Activated CD8-positive, alpha-beta T cell treated with anti-CD3 and anti-CD28 coated beads for 36 hours (primary cell): ENCODE data around the gene RXRA. TPM values are rescaled to one million over a fixed set of nuclear protein-coding genes. Genes with fewer than 3 reads are reported as not detected.
A peak's percentile ranks its signal among the peaks of the same experiment; 100 is the strongest.

Experiments used
- ATAC-seq: fragments of 200-7000 bp; cut with Tn5 transposase; one replicate; pipeline ENCODE4 v1.10.0; 2021; ENCODE audit warnings: mild to moderate bottlenecking, moderate library complexity
- CTCF ChIA-PET: fragments of 350-600 bp; sonication (Branson Sonifier 250); formaldehyde crosslinking; loops from one replicate; lab custom pipeline; 2021; ENCODE audit warnings: antibody characterized with exemption; lab: Charles Lee
- POLR2A ChIA-PET: fragments of 350-600 bp; sonication (Branson Sonifier 250); formaldehyde crosslinking; loops from one replicate; lab custom pipeline; 2021; ENCODE audit warnings: antibody characterized with exemption; lab: Charles Lee
- DNase-seq: peaks from one replicate; pipeline ENCODE4 v3.0.0-alpha.2; 2020
- H3K27ac Mint-ChIP-seq: one replicate; pipeline ENCODE4 v1.8.0; 2021; ENCODE audit warnings: mild to moderate bottlenecking, mixed read lengths
- H3K27me3 Mint-ChIP-seq: one replicate; pipeline ENCODE4 v1.8.0; 2021; ENCODE audit warnings: mixed read lengths
- H3K36me3 Mint-ChIP-seq: one replicate; pipeline ENCODE4 v1.8.0; 2021; ENCODE audit warnings: low read depth, mixed read lengths
- H3K4me1 Mint-ChIP-seq: one replicate; pipeline ENCODE4 v1.8.0; 2021; ENCODE audit warnings: low read depth, mixed read lengths
- H3K4me3 Mint-ChIP-seq: one replicate; pipeline ENCODE4 v1.8.0; 2021; ENCODE audit warnings: mild to moderate bottlenecking, moderate library complexity, mixed read lengths
- H3K9me3 Mint-ChIP-seq: one replicate; pipeline ENCODE4 v1.8.0; 2021; ENCODE audit warnings: mixed read lengths
- intact Hi-C: fragments of 100-400 bp; cut with micrococcal nuclease; formaldehyde crosslinking; loops from one replicate; pipeline ENCODE4 v1.10.0; 2022
- total RNA-seq, 2 experiments: library from RNA; stranded (reverse); gene quantifications; one replicate each; pipeline ENCODE4 v1.2.3, GENCODE V29; 2021
- TF ChIP-seq, protein P1 (sequence below): fragments of 200-600 bp; IDR thresholded peaks from one replicate; pipeline ENCODE4 v1.8.0; 2022; ENCODE audit warnings: antibody characterized with exemption, mild to moderate bottlenecking

Gene RXRA
- total RNA-seq, 2 experiments from 2014 or later, result 23.2 to 23.8 TPM

DNA sequence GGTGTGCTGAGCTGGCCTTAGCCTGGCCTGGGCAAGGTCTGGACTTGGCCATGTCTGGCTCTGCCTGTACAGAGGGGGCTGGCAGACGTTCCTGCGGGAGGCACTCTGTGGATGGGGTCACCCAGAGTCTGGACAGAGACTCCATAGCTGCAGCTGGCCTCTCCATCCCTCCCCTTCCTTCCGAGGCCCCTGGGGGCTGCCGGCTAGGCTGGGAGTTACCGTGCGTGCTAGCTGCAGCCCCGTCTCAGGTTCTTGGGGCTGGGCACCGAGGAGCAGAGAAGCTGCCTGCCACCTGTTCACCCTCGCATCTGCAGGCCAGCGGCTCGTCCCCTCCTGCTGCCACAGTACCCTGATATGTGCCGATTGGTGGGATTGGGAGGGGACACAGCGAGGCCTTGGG lies 63.4 kb downstream of the RXRA start:
- Mint-ChIP-seq H3K27ac (no peak overlapping the region), H3K4me3 (no peak overlapping the region), H3K4me1 (peaks cover 49% of the 10 kb centered on the region), H3K9me3 (peaks cover 4% of the 10 kb centered on the region), H3K27me3 (peaks cover 4% of the 10 kb centered on the region), H3K36me3 (peaks cover 8% of the 10 kb centered on the region)
- ChIA-PET POLR2A (interaction anchor here (1.2 to 3.4 kb wide), 2 partner anchors 15 to 247 kb away, joined by 3 to 28 read pairs; no protein-coding TSS in a partner anchor), CTCF (interaction anchor here (1.6 to 3.5 kb wide), 2 partner anchors 25 to 53 kb away, joined by 4 to 23 read pairs; no protein-coding TSS in a partner anchor)
- intact Hi-C loops, result no loop called here
- ATAC-seq, result no peak
- DNase-seq, result no peak
- TF ChIP-seq, protein P1, sequence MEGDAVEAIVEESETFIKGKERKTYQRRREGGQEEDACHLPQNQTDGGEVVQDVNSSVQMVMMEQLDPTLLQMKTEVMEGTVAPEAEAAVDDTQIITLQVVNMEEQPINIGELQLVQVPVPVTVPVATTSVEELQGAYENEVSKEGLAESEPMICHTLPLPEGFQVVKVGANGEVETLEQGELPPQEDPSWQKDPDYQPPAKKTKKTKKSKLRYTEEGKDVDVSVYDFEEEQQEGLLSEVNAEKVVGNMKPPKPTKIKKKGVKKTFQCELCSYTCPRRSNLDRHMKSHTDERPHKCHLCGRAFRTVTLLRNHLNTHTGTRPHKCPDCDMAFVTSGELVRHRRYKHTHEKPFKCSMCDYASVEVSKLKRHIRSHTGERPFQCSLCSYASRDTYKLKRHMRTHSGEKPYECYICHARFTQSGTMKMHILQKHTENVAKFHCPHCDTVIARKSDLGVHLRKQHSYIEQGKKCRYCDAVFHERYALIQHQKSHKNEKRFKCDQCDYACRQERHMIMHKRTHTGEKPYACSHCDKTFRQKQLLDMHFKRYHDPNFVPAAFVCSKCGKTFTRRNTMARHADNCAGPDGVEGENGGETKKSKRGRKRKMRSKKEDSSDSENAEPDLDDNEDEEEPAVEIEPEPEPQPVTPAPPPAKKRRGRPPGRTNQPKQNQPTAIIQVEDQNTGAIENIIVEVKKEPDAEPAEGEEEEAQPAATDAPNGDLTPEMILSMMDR, result no peak

DNA sequence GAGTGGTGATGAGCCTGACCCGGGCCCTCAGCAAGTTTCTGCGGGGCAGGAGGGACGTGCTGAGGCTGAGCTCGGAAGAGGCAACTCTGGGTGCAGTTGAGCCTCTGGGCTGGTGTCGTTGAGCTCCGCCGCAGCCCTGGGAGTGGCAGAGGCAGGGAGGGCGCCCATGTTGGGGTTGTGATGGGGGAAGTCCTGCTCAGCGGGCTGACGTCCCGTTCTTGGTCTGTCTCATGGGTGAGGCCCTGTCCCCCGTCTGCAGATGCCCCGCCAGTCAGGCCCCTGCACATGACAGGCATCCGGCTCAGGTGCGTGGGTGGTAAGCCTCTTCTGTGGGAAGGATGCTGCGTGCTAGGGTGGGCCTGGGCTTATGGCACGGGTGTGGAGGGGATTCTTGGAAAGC lies 64.3 kb downstream of the RXRA start:
- Mint-ChIP-seq H3K36me3 (peaks cover 8% of the 10 kb centered on the region), H3K9me3 (peaks cover 4% of the 10 kb centered on the region), H3K4me1 (peaks cover 54% of the 10 kb centered on the region), H3K27ac (peak overlapping the region; percentile 99), H3K4me3 (peak overlapping the region; percentile 77), H3K27me3 (peaks cover 4% of the 10 kb centered on the region)
- TF ChIP-seq, protein P1, result no peak
- ChIA-PET CTCF (interaction anchor here (0.9 to 3.5 kb wide), 5 partner anchors 8 to 52 kb away, joined by 3 to 23 read pairs (median 4); no protein-coding TSS in a partner anchor), POLR2A (interaction anchor here (0.5 to 3.4 kb wide), 9 partner anchors 11 to 248 kb away, joined by 3 to 28 read pairs (median 3); no protein-coding TSS in a partner anchor)
- ATAC-seq (peak; percentile 73), DNase-seq (peak; percentile 98)
- intact Hi-C loops, result no loop called here

DNA sequence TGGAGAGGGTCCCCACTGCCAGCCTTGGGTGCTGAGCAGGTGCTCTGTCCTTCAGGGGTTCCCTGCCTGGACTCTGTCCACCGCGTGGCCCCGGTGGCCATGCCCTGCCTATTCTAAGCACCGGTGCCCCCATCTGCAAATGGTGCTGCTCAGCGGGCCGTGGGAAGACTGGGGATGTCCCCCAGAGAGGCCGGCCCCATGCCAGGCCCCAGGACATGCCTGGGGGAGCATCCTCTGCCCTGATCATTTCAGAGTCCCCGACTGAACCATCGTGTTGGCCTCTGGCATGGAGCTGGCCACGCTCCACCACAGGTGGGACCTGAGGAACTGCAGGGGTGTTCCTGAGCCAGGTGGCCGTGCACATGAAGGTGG lies 64.7 kb downstream of the RXRA start:
- POLR2A ChIA-PET, result interaction anchor here (0.5 to 3.4 kb wide), 12 partner anchors 11 to 227 kb away, joined by 3 to 28 read pairs (median 3); partner anchors contain the start of gene RNU6ATAC
- H3K4me1 Mint-ChIP-seq, result peaks cover 58% of the 10 kb centered on the region
- no peak for DNase-seq
- TF ChIP-seq, protein P1, result no peak
- H3K4me3 Mint-ChIP-seq, result peak overlapping the region; percentile 77
- peaks cover 4% of the 10 kb centered on the region for H3K27me3 Mint-ChIP-seq
- H3K27ac Mint-ChIP-seq, result peak overlapping the region; percentile 99
- CTCF ChIA-PET, result interaction anchor here (0.7 to 3.5 kb wide), 8 partner anchors 9 to 220 kb away, joined by 3 to 23 read pairs (median 4); no protein-coding TSS in a partner anchor
- intact Hi-C loops, result no loop called here
- ATAC-seq, result peak; percentile 21
- H3K36me3 Mint-ChIP-seq, result peaks cover 8% of the 10 kb centered on the region
- peaks cover 4% of the 10 kb centered on the region for H3K9me3 Mint-ChIP-seq

DNA sequence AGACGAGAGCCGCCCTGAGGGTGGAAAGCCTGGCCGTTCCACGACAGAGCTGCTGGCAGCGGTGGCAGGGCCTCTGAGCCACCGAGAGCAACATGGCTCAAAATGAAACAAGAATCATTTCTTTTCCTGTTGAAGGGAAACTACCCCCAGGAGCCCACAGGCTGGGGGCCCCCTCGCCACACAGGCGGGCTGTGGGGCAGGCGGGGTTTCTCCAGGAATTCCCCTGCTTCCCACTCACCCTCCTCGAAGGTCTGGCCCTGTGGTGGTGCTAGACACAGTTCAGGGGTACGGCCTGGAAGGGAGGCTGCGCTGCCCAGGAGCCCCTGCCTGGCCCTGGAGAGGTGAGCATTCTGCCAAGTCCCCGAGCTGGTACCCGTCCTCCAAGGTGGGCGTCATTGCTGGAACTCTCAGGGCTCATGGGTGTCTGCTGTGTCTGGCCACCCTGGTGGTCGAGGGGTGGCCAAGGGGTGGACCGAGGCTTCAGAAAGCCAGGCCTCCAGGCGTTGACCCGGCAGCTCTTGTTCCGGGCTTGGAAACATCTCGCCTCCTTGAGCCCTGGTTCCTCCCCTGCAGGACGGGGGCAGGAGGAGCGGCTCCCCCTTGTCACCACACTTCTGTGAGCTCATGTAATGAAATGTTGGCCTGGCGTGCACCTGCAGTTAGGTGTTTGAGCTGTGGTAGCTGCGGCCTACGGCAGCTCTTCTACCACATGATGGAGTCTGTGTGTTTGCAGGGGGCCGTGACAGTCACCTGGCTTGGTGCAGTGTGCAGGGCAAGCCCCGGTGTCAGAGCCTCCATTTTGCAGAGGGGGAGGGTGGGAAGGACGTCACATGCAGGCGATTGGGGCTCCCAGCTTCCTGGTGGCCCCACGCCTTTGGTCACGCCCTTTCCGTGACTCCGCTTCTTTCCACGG lies 65.3 kb downstream of the RXRA start:
- POLR2A ChIA-PET, result interaction anchor here (0.5 to 3.4 kb wide), 15 partner anchors 10 to 227 kb away, joined by 3 to 28 read pairs (median 3); partner anchors contain the start of gene RNU6ATAC
- Mint-ChIP-seq H3K36me3 (peaks cover 8% of the 10 kb centered on the region), H3K9me3 (peaks cover 4% of the 10 kb centered on the region), H3K4me1 (peaks cover 65% of the 10 kb centered on the region), H3K27ac (peak overlapping the region; percentile 99), H3K27me3 (peaks cover 4% of the 10 kb centered on the region), H3K4me3 (peak overlapping the region; percentile 77)
- ATAC-seq (peak; percentile 57), DNase-seq (peak; percentile 92)
- CTCF ChIA-PET, result interaction anchor here (0.6 to 3.5 kb wide), 8 partner anchors 9 to 220 kb away, joined by 3 to 23 read pairs (median 4); no protein-coding TSS in a partner anchor
- TF ChIP-seq, protein P1, result no peak
- intact Hi-C loops, result no loop called here
